ENCODE measurements around the gene TOMM20.
"Not testable (repeated sequence)": the region's sequence is repeated elsewhere in the genome, so short reads cannot be mapped to it uniquely, and the experiment has no call there.

Gene TOMM20

DNA sequence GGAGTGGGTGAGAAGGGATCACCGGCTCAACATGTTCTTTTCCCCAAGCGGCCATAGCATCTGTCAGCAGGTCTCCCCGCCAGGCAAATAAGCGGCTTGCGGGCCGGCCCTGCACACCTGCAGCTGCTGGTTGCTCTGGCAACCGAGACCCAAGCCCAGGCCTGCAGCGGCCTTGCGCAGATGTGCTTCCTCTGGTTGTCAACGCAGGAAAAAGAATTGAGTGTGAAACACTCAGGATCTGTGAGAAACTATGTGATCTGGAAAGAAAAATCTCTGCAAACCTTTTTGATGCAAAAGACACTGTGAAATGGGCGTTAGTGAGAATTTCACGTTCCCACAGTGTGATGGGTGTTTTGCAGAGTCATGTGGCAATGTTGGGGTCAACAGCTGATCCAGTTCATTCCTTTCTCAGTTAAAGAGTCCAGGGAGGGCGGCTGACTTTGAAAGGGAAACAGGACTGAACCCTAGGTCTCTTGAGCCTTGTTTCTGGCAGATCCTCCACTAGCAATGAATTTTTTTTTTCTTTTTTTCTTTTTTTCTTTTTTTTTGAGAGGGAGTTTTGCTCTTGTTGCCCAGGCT lies 28.4 kb downstream of the TOMM20 start:
- DNase-seq: peak; percentile 89

- DNase-seq: no peak
Observed at GRCh38 chr1:235098991-235099390, 29.6 kb downstream of the TOMM20 start.

DNA sequence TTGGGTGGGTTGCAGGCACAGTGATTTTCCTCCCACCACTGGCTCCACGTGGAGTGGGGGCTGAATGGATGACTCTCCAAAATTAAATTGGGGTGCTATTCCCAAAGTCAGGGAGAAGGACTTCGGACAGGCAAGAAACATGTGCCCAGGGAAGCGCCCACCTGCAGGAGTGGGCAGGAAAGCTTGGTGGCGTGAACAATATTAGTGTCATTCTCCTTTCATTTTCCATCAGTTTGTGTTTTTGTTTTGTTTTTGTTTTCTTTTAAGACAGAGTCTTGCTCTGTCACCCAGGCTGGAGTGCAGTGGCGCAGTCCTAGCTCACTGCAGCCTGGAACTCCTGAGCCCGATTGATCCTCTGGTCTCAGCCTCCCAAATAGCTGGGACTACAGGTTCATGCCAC lies 30.1 kb downstream of the TOMM20 start:
- no peak for DNase-seq

DNA sequence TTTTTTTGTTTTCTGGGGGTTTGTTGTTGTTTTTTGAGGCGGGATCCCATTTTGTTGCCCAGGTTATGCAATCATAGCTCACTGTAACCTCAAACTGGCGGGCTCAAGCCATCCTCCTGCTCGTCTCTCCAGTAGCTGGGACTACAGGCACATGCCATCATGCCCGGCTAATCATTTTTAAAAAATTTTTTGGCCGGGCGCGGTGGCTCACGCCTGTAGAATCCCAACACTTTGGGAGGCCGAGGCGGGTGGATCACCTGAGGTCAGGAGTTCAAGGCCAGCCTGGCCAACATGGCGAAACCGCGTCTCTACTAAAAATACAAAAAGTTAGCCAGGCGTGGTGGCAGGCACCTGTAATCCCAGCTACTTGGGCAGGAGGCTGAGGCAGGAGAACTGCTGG lies 31.1 kb downstream of the TOMM20 start:
- not testable (repeated sequence) for DNase-seq

- DNase-seq: no peak
Observed at GRCh38 chr1:235095938-235096562, 32.6 kb downstream of the TOMM20 start.

- peak; percentile 85 for DNase-seq
Observed at GRCh38 chr1:235093696-235094592, 34.7 kb downstream of the TOMM20 start.

GRCh38 chr1:235093013-235093695 lies 35.5 kb downstream of the TOMM20 start:
- peak; percentile 72 for DNase-seq

DNA sequence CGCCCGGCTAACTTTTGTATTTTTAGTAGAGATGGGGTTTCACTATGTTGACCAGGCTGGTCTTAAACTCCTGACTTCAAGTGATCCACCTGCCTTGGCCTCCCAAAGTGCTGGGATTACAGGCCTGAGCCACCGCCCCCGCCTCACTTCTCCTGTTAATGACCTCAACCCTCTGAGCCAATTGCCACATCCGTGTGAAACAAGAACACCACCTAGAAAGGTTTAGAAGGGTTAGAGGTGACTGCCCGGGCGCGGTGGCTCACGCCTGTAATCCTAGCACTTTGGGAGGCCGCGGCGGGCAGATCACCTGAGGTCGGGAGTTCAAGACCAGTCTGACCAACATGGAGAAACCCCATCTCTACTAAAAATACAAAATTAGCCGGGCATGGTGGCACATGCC lies 36.2 kb downstream of the TOMM20 start:
- not testable (repeated sequence) for DNase-seq

DNA sequence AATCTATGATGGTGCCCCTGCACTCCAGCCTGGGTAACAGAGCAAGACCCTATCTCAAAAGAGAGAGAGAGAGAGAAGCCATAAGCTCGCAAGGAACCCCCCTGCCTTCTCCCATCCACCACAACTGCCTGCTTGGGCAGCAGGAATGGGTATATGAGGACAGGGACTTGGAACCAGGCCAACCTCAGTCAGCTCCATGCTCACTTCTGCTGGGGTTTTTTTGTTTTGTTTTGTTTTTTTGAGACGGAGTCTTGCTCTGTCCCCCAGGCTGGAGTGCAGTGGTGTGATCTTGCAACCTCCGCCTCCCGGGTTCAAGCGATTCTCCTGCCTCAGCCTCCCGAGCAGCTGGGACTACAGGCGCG lies 36.6 kb downstream of the TOMM20 start:
- not testable (repeated sequence) for DNase-seq

DNA sequence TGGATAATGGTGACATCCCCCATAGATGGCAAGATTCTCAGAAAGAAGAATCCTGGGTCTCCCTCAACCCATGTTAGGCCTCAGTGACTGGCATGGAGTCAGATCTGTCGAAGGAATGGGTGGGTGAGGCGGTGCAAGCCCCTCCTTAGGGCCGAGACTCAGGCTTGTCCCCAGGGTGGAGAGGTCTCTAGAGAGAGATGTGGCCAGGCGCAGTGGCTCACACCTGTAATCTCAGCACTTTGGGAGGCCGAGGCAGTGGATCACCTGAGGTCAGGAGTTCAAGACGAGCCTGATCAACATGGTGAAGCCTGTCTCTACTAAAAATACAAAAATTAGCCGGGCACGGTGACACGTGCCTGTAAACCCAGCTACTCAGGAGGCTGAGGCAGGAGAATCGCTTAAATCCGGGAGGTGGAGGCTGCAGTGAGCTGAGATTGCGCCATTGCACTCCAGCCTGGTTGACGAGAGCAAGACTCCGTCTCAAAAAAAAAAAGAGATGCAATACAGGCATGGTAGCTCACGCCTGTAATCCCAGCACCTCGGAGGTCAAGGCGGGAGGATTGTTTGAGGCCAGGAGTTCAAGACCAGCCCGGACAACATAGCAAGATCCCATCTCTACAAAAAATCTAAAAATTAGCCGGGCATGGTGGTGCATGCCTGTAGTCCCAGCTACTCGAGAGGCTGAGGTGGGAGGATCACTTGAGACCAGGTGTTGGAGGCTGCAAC lies 37.2 kb downstream of the TOMM20 start:
- DNase-seq: not testable (repeated sequence)

GRCh38 chr1:235090406-235091069 lies 38.1 kb downstream of the TOMM20 start:
- peak; percentile 63 for DNase-seq

- DNase-seq: no peak
Observed at GRCh38 chr1:235088907-235089306, 39.7 kb downstream of the TOMM20 start.

DNA sequence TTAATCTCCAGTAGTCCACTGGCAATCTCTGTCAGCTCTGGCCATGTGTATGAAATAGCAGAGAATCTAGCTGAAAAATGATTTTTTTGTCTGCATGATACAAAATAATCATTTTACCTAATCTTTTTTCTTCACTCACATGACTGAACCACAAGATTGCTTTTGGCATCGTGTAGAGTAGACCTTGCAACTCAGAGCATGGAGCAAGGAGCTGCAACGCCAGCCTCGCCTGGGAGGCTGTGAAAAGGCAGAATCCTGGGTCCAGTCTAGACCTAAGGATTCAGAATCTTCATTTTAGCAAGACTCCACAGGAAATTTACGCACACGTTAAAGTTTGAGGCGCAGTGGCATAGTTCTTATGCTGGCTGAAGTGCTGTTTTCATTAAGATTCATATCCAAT lies 40.2 kb downstream of the TOMM20 start:
- no peak for DNase-seq

DNA sequence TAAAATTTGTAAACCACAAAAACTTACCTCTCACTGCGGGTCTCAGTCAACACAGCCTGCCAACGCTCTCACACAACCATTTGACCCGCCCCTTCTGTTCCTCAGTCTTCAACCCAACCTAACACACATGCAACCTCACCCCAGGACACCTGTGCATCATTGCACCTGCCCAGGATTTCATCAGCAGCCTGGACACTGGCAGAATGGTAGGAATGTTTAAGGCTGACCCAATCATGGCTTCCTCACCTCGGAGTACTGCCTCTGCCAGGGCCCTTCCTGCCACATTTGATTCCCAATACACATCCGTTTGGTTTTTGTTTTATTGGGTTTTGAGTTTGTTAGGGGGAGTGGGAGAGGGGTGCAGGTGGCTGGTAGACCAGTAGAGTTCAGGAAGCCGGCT lies 40.7 kb downstream of the TOMM20 start:
- no peak for DNase-seq

DNA sequence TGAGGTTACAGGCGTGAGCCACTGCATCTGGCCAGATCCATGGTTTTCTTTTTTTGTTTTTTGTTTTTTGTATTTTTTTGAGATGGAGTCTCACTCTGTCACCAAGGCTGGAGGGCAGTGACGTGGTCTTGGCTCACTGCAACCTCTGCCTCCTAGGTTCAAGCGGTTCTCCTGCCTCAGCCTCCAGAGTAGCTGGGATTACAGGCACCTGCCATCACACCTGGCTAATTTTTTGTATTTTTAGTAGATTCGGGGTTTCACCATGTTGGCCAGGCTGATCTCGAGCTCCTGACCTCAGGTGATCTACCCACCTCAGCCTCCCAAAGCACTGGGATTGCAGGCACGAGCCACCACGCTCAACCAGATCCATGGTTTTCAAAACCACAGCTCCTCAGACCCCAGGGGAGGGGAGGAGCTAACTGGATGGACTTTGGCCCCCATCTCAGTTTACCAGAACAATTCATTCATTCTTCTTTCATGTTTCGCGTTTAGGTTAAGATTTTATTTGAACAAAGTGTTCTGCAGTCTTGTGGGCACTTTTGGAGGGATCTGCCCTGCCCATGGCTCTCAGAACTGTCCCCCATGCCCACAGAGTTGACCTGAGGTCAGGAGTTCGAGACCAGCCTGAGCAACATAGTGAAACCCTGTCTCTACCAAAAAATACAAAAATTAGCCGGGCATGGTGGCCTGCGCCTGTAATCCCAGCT lies 43.1 kb downstream of the TOMM20 start:
- DNase-seq: not testable (repeated sequence)

GRCh38 chr1:235080788-235081187 lies 47.8 kb downstream of the TOMM20 start:
- not testable (repeated sequence) for DNase-seq

DNA sequence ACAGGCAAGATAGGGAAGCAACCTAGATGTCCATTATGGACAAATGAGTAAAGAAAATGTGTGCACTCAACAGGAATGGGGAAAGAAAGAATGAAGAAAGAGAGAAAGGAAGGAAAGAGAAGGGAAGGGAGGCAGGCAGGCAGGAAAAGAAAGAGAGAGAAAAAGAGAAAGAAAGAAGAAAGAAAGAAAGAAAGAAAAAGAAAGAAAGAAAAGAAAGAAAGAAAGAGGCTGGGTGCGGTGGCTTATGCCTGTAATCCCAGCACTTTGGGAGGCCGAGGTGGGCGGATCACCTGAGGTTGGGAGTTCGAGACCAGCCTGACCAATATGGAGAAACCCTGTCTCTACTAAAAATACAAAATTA lies 48.4 kb downstream of the TOMM20 start:
- DNase-seq: not testable (repeated sequence)

DNA sequence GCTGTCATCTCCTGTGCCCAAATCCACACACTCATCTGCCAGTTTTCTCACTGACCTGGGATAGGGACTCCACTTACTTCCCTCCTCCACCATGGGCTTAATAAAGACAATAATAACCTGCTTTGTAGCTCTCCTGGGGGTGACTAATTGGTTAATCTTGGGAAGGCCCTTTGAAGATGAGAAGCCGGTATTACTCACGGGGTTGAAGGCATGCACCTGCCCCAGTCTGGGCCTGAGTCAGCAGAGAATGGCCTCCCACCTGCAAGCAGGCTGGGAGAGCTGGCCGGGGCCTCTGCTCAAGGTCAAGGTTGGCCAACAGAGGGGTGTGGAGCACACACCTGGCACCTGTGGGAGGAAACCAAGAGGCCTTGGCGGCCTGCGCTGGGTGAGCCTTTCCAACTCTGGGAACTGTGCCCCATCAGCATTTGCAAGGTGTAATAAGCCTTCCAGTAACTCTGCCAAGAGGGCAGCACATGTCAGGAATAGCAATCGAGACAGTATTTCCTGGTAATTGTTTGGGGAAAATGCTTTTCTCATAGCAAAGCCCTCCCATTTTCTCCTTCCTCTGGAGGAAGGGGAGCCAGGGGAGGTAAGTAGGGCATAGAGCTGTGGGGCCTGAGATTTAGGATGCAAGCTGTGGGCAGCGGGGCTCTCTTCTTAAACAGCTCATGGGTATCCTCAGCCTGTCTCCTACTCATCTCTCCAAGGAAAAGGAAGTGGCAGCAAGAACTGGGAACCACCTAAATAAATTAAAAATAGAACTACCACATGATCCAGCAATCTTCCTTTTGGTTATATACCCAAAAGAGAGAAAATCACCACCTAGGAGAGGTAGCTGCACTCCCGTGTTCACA lies 49.0 kb downstream of the TOMM20 start:
- no peak for DNase-seq

DNA sequence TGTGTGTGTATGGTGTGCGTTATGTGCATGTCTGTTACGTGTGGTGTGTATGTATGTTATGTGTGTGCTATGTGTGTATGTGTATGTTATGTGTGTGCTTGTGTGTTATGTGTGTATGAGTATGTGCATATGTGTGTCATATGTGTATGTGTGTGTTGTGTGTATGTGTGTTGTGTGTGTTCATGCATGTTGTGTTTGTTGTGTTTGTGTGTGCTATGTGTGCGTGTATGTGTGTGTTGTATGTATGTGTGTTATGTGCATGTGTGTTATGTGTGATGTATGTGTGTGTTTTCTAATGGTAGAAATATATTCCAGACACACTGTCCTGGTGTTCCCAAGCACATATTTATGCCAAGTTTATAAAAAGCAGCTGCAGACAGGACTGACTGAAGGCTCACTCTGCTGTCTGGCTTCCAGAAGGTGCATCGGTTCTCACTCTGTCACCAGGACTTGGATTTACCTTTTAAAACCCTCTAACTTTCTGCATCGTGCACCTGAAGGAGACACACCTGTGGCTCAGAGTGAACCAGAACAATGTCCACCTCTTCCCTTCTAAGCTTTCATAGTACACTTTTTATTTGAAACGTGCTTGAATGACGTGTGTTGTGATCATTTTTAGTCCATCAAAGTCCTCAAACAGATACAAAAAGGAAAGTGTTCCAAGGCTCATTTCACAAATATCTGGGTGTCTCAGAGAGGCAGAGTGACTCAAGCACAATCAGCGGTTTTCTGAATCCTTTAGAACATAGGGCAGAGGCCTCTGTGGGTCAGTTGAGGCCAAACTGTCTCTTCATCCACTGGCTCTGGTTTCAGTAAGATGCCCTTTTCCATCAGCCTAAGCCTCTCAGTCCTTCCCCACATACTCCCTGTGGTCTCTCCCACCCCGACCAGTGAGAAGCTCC lies 49.9 kb downstream of the TOMM20 start:
- DNase-seq: no peak
